ENCODE results near the gene LZTS2.

The LZTS2 gene

DNA sequence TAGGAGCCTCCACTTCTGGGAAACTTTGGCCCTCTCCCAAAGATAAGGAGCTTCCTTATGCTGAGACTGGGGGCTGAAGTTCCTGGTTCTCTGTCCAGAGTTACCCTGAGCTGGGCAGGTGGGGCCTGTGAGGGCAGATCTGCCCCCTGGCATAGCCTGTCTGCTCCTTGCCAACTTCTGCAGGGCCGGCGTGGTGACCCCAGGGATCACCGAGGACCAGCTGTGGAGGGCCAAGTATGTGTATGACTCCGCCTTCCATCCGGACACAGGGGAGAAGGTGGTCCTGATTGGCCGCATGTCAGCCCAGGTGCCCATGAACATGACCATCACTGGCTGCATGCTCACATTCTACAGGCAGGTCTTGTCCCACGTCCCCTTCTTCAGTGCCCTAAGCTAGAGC, 35.7 kb downstream of the LZTS2 start:
- no peak for DNase-seq (ENCODE audit: extremely low spot score)
- CTCF ChIA-PET, result interaction anchor here (0.7 to 0.9 kb wide), 2 partner anchors 31 to 39 kb away, joined by 3 read pairs; no protein-coding TSS in a partner anchor
- POLR2A ChIA-PET, result interaction anchor here (0.6 to 1.3 kb wide), 2 partner anchors 7 to 809 kb away, joined by 3 to 4 read pairs; no protein-coding TSS in a partner anchor
- TF ChIP-seq HDGF (IDR thresholded peaks at IDR 0.05; ENCODE audit: borderline replicate concordance) (no peak), L3MBTL2 (conservative IDR thresholded peaks at IDR 0.05) (no peak), TARDBP (IDR thresholded peaks at IDR 0.05) (no peak), SUZ12 (IDR thresholded peaks at IDR 0.05) (no peak), ARNT (IDR thresholded peaks at IDR 0.05) (no peak), FOXA1 (IDR thresholded peaks at IDR 0.05) (no peak), SP1 (IDR thresholded peaks at IDR 0.05) (no peak), ELF4 (IDR thresholded peaks at IDR 0.05) (no peak), FOXK2 (IDR thresholded peaks at IDR 0.05) (no peak), CTBP1 (IDR thresholded peaks at IDR 0.05; ENCODE audit: borderline replicate concordance) (no peak), NFRKB (IDR thresholded peaks at IDR 0.05) (no peak), LEF1 (IDR thresholded peaks at IDR 0.05; ENCODE audit: borderline replicate concordance) (no peak), ZNF384 (IDR thresholded peaks at IDR 0.05) (no peak)
- TF ChIP-seq, protein P1, sequence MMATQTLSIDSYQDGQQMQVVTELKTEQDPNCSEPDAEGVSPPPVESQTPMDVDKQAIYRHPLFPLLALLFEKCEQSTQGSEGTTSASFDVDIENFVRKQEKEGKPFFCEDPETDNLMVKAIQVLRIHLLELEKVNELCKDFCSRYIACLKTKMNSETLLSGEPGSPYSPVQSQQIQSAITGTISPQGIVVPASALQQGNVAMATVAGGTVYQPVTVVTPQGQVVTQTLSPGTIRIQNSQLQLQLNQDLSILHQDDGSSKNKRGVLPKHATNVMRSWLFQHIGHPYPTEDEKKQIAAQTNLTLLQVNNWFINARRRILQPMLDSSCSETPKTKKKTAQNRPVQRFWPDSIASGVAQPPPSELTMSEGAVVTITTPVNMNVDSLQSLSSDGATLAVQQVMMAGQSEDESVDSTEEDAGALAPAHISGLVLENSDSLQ (IDR thresholded peaks at IDR 0.05), result no peak

DNA sequence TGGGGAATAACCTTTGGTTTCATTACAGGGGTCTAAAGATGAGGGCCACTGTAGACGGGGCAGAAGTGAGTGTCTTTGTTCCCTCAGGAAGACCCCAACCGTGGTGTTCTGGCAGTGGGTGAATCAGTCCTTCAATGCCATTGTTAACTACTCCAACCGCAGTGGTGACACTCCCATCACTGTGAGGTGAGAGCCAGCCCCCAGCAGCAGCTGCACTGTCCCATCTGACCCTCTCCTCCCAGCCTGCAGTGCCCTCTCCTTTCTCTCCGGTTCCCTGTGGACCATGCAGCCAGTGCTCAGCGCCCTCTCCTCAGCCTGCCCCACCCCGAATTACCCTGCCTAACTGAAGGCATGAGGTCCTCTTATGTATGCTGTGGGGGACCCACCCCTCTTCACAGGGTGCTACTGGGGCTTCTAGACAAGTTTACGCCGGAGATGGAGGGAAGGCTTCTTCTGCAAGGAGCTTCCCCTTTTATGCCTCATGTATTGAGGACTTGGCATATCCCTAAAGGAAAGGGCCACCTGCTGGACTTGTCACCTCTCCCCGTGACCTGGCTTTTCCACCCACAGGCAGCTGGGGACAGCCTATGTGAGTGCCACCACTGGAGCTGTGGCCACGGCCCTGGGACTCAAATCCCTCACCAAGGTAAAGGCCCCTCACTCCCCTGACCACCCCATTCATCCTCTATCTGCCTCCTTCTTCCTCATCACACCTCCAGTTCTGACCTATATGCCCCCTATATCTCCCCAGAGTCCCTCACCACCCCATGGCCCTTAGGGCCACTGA, 36.5 kb downstream of the LZTS2 start:
- POLR2A ChIA-PET, result no interaction called here
- no peak for TF ChIP-seq BHLHE40 (IDR thresholded peaks at IDR 0.05; ENCODE audit: borderline replicate concordance)
- no peak for TF ChIP-seq FOXM1 (IDR thresholded peaks at IDR 0.05; ENCODE audit: borderline replicate concordance)
- no peak for TF ChIP-seq ELF4 (IDR thresholded peaks at IDR 0.05)
- TF ChIP-seq FOXK2 (IDR thresholded peaks at IDR 0.05), result no peak
- TF ChIP-seq ARNT (IDR thresholded peaks at IDR 0.05), result no peak
- TF ChIP-seq HDGF (IDR thresholded peaks at IDR 0.05; ENCODE audit: borderline replicate concordance), result no peak
- TF ChIP-seq LEF1 (IDR thresholded peaks at IDR 0.05; ENCODE audit: borderline replicate concordance), result no peak
- TF ChIP-seq, protein P1 (IDR thresholded peaks at IDR 0.05), result no peak
- TF ChIP-seq FOXA1 (IDR thresholded peaks at IDR 0.05), result no peak
- TF ChIP-seq TARDBP (IDR thresholded peaks at IDR 0.05), result no peak
- TF ChIP-seq ZNF384 (IDR thresholded peaks at IDR 0.05), result no peak
- TF ChIP-seq NFRKB (IDR thresholded peaks at IDR 0.05), result no peak
- TF ChIP-seq CTBP1 (IDR thresholded peaks at IDR 0.05; ENCODE audit: borderline replicate concordance), result no peak
- TF ChIP-seq SUZ12 (IDR thresholded peaks at IDR 0.05), result no peak
- TF ChIP-seq L3MBTL2 (conservative IDR thresholded peaks at IDR 0.05), result no peak
- no peak for TF ChIP-seq SP1 (IDR thresholded peaks at IDR 0.05)
- DNase-seq (ENCODE audit: extremely low spot score), result no peak
- CTCF ChIA-PET, result interaction anchor here (0.9 kb wide), 1 partner anchor 30 kb away, joined by 3 read pairs; no protein-coding TSS in a partner anchor

DNA sequence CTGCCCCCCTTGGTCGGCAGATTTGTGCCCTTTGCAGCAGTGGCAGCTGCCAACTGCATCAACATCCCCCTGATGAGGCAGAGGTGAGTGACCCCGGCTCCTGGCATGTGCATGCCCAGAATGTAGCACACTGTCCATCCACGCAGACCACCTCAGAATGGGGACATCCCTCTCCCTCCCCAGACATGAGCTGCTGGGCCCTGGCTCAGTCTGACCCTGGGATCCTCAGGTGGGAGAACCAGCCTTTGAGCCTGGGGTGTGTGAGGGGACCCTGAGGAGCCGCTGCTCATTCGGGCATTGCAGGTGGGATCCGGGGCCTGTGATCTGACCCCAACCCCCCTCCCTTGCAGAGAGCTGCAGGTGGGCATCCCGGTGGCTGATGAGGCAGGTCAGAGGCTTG, 37.1 kb downstream of the LZTS2 start:
- ChIA-PET CTCF (interaction anchor here (0.8 kb wide), 1 partner anchor 17 kb away, joined by 3 read pairs; no protein-coding TSS in a partner anchor), POLR2A (no interaction called here)
- no peak for DNase-seq (ENCODE audit: extremely low spot score)
- TF ChIP-seq FOXA1 (IDR thresholded peaks at IDR 0.05), result no peak
- no peak for TF ChIP-seq TARDBP (IDR thresholded peaks at IDR 0.05)
- no peak for TF ChIP-seq ARNT (IDR thresholded peaks at IDR 0.05)
- TF ChIP-seq, protein P1 (IDR thresholded peaks at IDR 0.05), result no peak
- TF ChIP-seq CTBP1 (IDR thresholded peaks at IDR 0.05; ENCODE audit: borderline replicate concordance), result no peak
- no peak for TF ChIP-seq FOXK2 (IDR thresholded peaks at IDR 0.05)
- TF ChIP-seq HDGF (IDR thresholded peaks at IDR 0.05; ENCODE audit: borderline replicate concordance), result no peak
- TF ChIP-seq BHLHE40 (IDR thresholded peaks at IDR 0.05; ENCODE audit: borderline replicate concordance), result no peak
- TF ChIP-seq ZNF384 (IDR thresholded peaks at IDR 0.05), result no peak
- no peak for TF ChIP-seq SUZ12 (IDR thresholded peaks at IDR 0.05)
- no peak for TF ChIP-seq L3MBTL2 (conservative IDR thresholded peaks at IDR 0.05)
- TF ChIP-seq NFRKB (IDR thresholded peaks at IDR 0.05), result no peak
- TF ChIP-seq FOXM1 (IDR thresholded peaks at IDR 0.05; ENCODE audit: borderline replicate concordance), result no peak
- TF ChIP-seq SP1 (IDR thresholded peaks at IDR 0.05), result no peak
- TF ChIP-seq LEF1 (IDR thresholded peaks at IDR 0.05; ENCODE audit: borderline replicate concordance), result no peak
- no peak for TF ChIP-seq ELF4 (IDR thresholded peaks at IDR 0.05)

DNA sequence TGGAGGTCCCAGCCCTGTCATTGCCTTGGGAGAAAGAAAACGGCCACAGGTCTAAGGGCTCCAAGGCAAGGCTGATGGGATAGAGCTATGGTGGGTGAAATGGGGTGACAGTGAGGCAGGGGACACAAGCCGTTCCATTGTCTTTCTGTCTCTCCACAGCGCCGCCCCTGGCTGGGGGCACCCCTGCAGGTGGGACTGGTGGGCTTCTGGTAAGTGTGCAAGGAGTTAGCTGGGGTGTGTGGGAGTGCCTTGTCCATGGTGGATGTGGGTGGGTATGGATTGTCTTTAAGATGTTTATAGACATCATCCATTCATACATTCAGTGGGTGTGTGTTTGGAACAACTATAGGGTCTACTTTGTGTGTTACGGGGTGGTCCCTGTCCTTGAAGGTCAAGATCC, 38.9 kb downstream of the LZTS2 start:
- no peak for DNase-seq (ENCODE audit: extremely low spot score)
- ChIA-PET POLR2A (interaction anchor here (5.5 kb wide), 1 partner anchor 23 kb away, joined by 61 read pairs; the partner anchor contains the start of gene KAZALD1), CTCF (interaction anchor here (0.6 to 1.5 kb wide), 2 partner anchors 17 to 59 kb away, joined by 3 to 5 read pairs; no protein-coding TSS in a partner anchor)
- no peak for TF ChIP-seq FOXM1 (IDR thresholded peaks at IDR 0.05; ENCODE audit: borderline replicate concordance)
- TF ChIP-seq, protein P1 (IDR thresholded peaks at IDR 0.05), result no peak
- no peak for TF ChIP-seq SUZ12 (IDR thresholded peaks at IDR 0.05)
- TF ChIP-seq LEF1 (IDR thresholded peaks at IDR 0.05; ENCODE audit: borderline replicate concordance), result no peak
- TF ChIP-seq NFRKB (IDR thresholded peaks at IDR 0.05), result no peak
- TF ChIP-seq ELF4 (IDR thresholded peaks at IDR 0.05), result no peak
- TF ChIP-seq FOXK2 (IDR thresholded peaks at IDR 0.05), result no peak
- TF ChIP-seq ZNF384 (IDR thresholded peaks at IDR 0.05), result no peak
- no peak for TF ChIP-seq L3MBTL2 (conservative IDR thresholded peaks at IDR 0.05)
- no peak for TF ChIP-seq FOXA1 (IDR thresholded peaks at IDR 0.05)
- TF ChIP-seq SP1 (IDR thresholded peaks at IDR 0.05), result no peak
- TF ChIP-seq ARNT (IDR thresholded peaks at IDR 0.05), result no peak
- TF ChIP-seq CTBP1 (IDR thresholded peaks at IDR 0.05; ENCODE audit: borderline replicate concordance), result no peak
- TF ChIP-seq BHLHE40 (IDR thresholded peaks at IDR 0.05; ENCODE audit: borderline replicate concordance), result no peak
- no peak for TF ChIP-seq TARDBP (IDR thresholded peaks at IDR 0.05)
- TF ChIP-seq HDGF (IDR thresholded peaks at IDR 0.05; ENCODE audit: borderline replicate concordance), result no peak

Measured in HEK293T (cell line).